Measurements from ENCODE around the gene HMG20A. TPM values are rescaled to one million over a fixed set of nuclear protein-coding genes. Genes with fewer than 3 reads are reported as not detected.

The HMG20A gene
- total RNA-seq, 2 experiments from 2014 or later = 41.2 to 47.1 TPM

GRCh38 chr15:77436822-77437221 lies 16.1 kb downstream of the HMG20A start:
- no peaks in the 10 kb centered on the region for H3K9me3 Mint-ChIP-seq
- no peaks in the 10 kb centered on the region for H3K27me3 Mint-ChIP-seq
- no peak overlapping the region for H3K4me3 Mint-ChIP-seq
- peaks cover 9% of the 10 kb centered on the region for H3K36me3 Mint-ChIP-seq
- H3K4me1 Mint-ChIP-seq = peaks cover 38% of the 10 kb centered on the region
- H3K27ac Mint-ChIP-seq = no peak overlapping the region
- no peak for DNase-seq

- Mint-ChIP-seq H3K9me3 (no peaks in the 10 kb centered on the region), H3K27ac (peak overlapping the region; percentile 21)
Observed at GRCh38 chr15:77437264-77437663, 16.6 kb downstream of the HMG20A start.

GRCh38 chr15:77440378-77440999 lies 19.8 kb downstream of the HMG20A start:
- Mint-ChIP-seq H3K27ac (no peak overlapping the region), H3K27me3 (no peaks in the 10 kb centered on the region), H3K9me3 (no peaks in the 10 kb centered on the region), H3K4me1 (peaks cover 40% of the 10 kb centered on the region), H3K4me3 (no peak overlapping the region), H3K36me3 (peaks cover 9% of the 10 kb centered on the region)
- no peak for DNase-seq

More at GRCh38 chr15:77437264-77437663, 16.6 kb downstream of the HMG20A start:
- DNase-seq = no peak
- Mint-ChIP-seq H3K4me1 (peaks cover 36% of the 10 kb centered on the region), H3K36me3 (peaks cover 9% of the 10 kb centered on the region), H3K27me3 (no peaks in the 10 kb centered on the region), H3K4me3 (no peak overlapping the region)

GRCh38 chr15:77446840-77447390 lies 26.2 kb downstream of the HMG20A start:
- H3K4me3 Mint-ChIP-seq = no peak overlapping the region
- no peak for DNase-seq
- H3K27ac Mint-ChIP-seq = no peak overlapping the region
- H3K9me3 Mint-ChIP-seq = no peaks in the 10 kb centered on the region
- no peaks in the 10 kb centered on the region for H3K27me3 Mint-ChIP-seq
- peaks cover 23% of the 10 kb centered on the region for H3K4me1 Mint-ChIP-seq
- H3K36me3 Mint-ChIP-seq = peaks cover 18% of the 10 kb centered on the region

DNA sequence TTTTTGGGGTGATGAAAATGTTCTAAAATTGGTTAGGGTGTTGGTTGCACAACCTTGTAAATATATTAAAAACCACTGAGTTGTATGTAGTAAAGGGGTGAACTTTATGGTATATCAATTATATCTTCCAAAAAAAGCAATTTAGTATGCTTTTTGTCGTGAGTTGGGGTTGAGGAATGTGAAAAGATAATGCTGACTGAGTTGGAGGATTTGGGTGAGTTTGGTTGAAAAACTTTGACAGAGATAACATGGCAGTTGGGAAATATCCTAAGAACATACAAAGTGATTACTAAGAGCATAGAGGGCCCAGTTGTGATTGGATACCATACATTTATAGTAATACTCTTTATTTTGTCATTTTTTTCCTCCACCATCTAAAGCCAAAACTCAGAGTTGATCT lies 33.6 kb downstream of the HMG20A start:
- H3K36me3 Mint-ChIP-seq = peaks cover 14% of the 10 kb centered on the region
- peaks cover 26% of the 10 kb centered on the region for H3K4me1 Mint-ChIP-seq
- H3K27me3 Mint-ChIP-seq = no peaks in the 10 kb centered on the region
- no peak for DNase-seq
- no peak overlapping the region for H3K27ac Mint-ChIP-seq
- no peaks in the 10 kb centered on the region for H3K9me3 Mint-ChIP-seq
- no peak overlapping the region for H3K4me3 Mint-ChIP-seq

GRCh38 chr15:77454951-77455350 lies 34.3 kb downstream of the HMG20A start:
- Mint-ChIP-seq H3K27ac (no peak overlapping the region), H3K4me3 (no peak overlapping the region), H3K27me3 (no peaks in the 10 kb centered on the region), H3K36me3 (peaks cover 11% of the 10 kb centered on the region), H3K9me3 (no peaks in the 10 kb centered on the region), H3K4me1 (peaks cover 26% of the 10 kb centered on the region)
- no peak for DNase-seq

DNA sequence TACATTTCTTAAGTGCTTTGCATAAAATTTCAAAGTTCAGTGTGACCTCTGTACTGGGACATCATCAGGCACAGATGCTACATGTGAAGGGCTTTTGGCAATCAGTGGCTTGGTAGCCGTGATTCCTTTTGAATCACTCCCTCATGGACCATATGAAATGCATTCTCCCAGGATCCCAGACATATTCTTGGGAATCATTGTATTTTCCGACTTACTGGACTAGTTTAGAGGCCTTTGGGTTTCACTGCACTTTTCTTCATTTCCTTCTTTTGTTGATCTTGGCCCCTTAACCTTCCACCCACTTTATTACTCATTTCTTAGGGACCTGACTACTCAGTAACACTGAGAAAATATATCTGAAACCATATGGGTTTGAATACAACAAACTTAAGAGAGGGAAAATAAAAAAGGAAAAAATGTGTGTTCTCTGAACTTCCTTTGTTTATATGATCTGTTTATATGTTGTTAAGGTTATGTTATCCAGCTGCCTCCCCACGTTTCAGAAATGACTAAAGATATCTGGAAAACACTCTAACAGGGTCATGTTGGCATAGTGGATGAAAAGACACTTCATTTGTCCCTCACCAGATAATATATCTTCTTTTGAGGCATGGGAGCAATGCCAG lies 35.1 kb downstream of the HMG20A start:
- peaks cover 18% of the 10 kb centered on the region for H3K36me3 Mint-ChIP-seq
- H3K27me3 Mint-ChIP-seq = no peaks in the 10 kb centered on the region
- H3K4me3 Mint-ChIP-seq = no peak overlapping the region
- no peaks in the 10 kb centered on the region for H3K9me3 Mint-ChIP-seq
- DNase-seq = no peak
- H3K27ac Mint-ChIP-seq = no peak overlapping the region
- peaks cover 26% of the 10 kb centered on the region for H3K4me1 Mint-ChIP-seq

DNA sequence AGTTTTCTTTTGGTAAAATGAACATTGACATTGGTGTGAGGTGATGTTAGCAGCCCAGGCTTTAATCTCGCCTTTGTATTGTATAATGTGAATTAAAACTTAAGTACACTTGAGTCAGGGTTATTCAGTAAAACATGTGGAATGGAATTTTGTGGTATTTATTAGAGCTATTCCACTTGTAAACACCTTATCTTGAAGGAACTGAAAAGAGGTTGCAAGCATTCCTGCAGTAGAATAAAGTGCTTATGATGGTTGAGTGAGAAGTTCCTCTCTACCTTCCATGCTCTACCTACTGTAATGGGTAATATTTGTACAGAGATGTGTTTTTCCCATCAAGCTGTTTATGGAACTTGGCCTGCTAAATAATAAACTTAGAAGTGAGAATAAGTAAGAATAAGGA lies 36.1 kb downstream of the HMG20A start:
- Mint-ChIP-seq H3K27me3 (no peaks in the 10 kb centered on the region), H3K9me3 (no peaks in the 10 kb centered on the region), H3K4me3 (no peak overlapping the region), H3K27ac (no peak overlapping the region), H3K36me3 (peaks cover 18% of the 10 kb centered on the region), H3K4me1 (peaks cover 26% of the 10 kb centered on the region)
- no peak for DNase-seq

GRCh38 chr15:77457191-77457904 lies 36.7 kb downstream of the HMG20A start:
- H3K36me3 Mint-ChIP-seq = peaks cover 18% of the 10 kb centered on the region
- no peaks in the 10 kb centered on the region for H3K9me3 Mint-ChIP-seq
- DNase-seq = no peak
- no peaks in the 10 kb centered on the region for H3K27me3 Mint-ChIP-seq
- peaks cover 26% of the 10 kb centered on the region for H3K4me1 Mint-ChIP-seq
- no peak overlapping the region for H3K4me3 Mint-ChIP-seq
- H3K27ac Mint-ChIP-seq = peak overlapping the region; percentile 40

GRCh38 chr15:77457905-77458265 lies 37.2 kb downstream of the HMG20A start:
- H3K27ac Mint-ChIP-seq = no peak overlapping the region
- H3K9me3 Mint-ChIP-seq = no peaks in the 10 kb centered on the region
- no peaks in the 10 kb centered on the region for H3K27me3 Mint-ChIP-seq
- peaks cover 26% of the 10 kb centered on the region for H3K4me1 Mint-ChIP-seq
- no peak for DNase-seq
- H3K36me3 Mint-ChIP-seq = peaks cover 18% of the 10 kb centered on the region
- no peak overlapping the region for H3K4me3 Mint-ChIP-seq

DNA sequence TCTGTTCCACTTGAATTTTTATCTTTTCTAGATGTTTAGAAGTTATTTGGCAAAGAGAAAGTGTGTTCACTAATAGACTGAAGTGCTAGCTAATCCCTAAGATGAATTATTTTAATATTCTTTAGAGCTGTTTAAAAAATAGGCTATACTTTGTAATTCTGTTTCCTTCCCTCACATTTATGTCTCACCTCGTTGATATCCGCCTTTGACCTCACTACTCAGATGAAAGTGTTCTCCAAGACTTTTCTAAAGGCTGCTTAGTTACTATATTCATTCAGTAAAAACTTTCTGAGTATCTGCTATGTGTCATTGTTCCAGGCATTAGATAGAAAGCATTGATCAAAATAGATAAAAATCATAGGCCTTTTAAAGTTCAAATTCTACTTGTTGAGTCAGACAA lies 38.3 kb downstream of the HMG20A start:
- Mint-ChIP-seq H3K4me3 (no peak overlapping the region), H3K27ac (no peak overlapping the region), H3K36me3 (peaks cover 18% of the 10 kb centered on the region), H3K27me3 (no peaks in the 10 kb centered on the region), H3K4me1 (peaks cover 26% of the 10 kb centered on the region), H3K9me3 (no peaks in the 10 kb centered on the region)
- DNase-seq = no peak

DNA sequence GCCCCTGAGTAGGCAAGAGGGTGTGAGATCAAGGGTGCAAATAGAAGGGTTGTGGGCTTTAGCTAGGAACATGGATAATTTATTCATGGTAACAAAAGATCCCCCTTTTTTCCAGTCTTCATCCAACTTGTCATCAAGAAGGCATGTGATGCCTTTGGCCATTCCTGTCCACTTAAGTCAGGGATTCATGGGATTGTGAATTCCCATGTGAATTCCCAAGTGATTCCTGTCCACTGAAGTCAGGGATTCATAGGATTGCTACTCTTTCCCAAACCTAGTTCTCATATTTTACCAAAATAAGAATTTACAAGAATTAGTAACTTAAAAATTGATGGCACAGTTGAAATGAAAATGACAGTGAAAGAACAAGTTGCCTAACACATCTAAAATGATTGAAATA lies 40.8 kb downstream of the HMG20A start:
- Mint-ChIP-seq H3K9me3 (no peaks in the 10 kb centered on the region), H3K27ac (no peak overlapping the region)
- DNase-seq = no peak

GRCh38 chr15:77464129-77464865 lies 43.6 kb downstream of the HMG20A start:
- no peak for DNase-seq
- no peaks in the 10 kb centered on the region for H3K9me3 Mint-ChIP-seq
- no peak overlapping the region for H3K4me3 Mint-ChIP-seq
- H3K36me3 Mint-ChIP-seq = peaks cover 21% of the 10 kb centered on the region
- H3K27ac Mint-ChIP-seq = no peak overlapping the region
- H3K27me3 Mint-ChIP-seq = no peaks in the 10 kb centered on the region
- no peaks in the 10 kb centered on the region for H3K4me1 Mint-ChIP-seq

More for the DNA sequence above, 40.8 kb downstream of the HMG20A start:
- H3K27me3 Mint-ChIP-seq = no peaks in the 10 kb centered on the region
- H3K4me1 Mint-ChIP-seq = peaks cover 13% of the 10 kb centered on the region
- H3K4me3 Mint-ChIP-seq = no peak overlapping the region
- peaks cover 18% of the 10 kb centered on the region for H3K36me3 Mint-ChIP-seq

GRCh38 chr15:77466521-77466920 lies 45.8 kb downstream of the HMG20A start:
- H3K9me3 Mint-ChIP-seq = no peaks in the 10 kb centered on the region
- no peaks in the 10 kb centered on the region for H3K4me1 Mint-ChIP-seq
- peaks cover 9% of the 10 kb centered on the region for H3K36me3 Mint-ChIP-seq
- H3K27ac Mint-ChIP-seq = no peak overlapping the region
- no peak overlapping the region for H3K4me3 Mint-ChIP-seq
- no peak for DNase-seq
- H3K27me3 Mint-ChIP-seq = no peaks in the 10 kb centered on the region

DNA sequence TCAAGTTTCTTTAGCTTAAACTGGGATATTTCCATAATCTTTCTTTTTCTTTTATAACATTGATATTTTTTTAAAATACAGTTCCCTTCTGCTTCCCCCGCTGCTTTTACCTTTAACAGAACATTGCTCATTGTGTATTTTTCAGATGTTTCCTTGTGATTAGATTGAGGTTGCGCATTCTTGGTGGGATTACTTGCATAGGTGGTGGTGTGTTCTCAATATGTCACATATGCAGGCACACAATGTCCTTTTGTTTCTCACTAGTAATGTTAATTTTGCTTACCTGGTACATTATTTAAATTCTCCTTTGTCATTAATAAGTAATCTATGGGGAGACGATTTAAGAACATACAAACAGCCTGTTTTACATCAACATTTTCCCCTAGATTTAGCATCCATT lies 48.2 kb downstream of the HMG20A start:
- peaks cover 8% of the 10 kb centered on the region for H3K36me3 Mint-ChIP-seq
- H3K27me3 Mint-ChIP-seq = no peaks in the 10 kb centered on the region
- no peak overlapping the region for H3K27ac Mint-ChIP-seq
- H3K4me3 Mint-ChIP-seq = no peak overlapping the region
- no peaks in the 10 kb centered on the region for H3K9me3 Mint-ChIP-seq
- no peak for DNase-seq
- no peaks in the 10 kb centered on the region for H3K4me1 Mint-ChIP-seq
